IPS DF 19.7 (cell line): ENCODE measurements around the gene HS6ST3.

ENCODE experiments used
- DNase-seq: peaks from one replicate; pipeline ENCODE4 v3.0.0-alpha.2; 2013; ENCODE audit warnings: low read depth, low spot score

Gene HS6ST3

GRCh38 chr13:96533408-96533807 is 443.5 kb downstream of the HS6ST3 start:
- no peak for DNase-seq

GRCh38 chr13:96539791-96540190 is 449.9 kb downstream of the HS6ST3 start:
- DNase-seq = no peak

GRCh38 chr13:96540670-96541069 is 450.8 kb downstream of the HS6ST3 start:
- no peak for DNase-seq

- DNase-seq = no peak
These were observed 453.1 kb downstream of the HS6ST3 start for GRCh38 chr13:96542986-96543385.

- no peak for DNase-seq
These were observed 455.1 kb downstream of the HS6ST3 start for GRCh38 chr13:96544957-96545356.

GRCh38 chr13:96546463-96546862 is 456.6 kb downstream of the HS6ST3 start:
- no peak for DNase-seq

GRCh38 chr13:96551546-96551945 is 461.6 kb downstream of the HS6ST3 start:
- DNase-seq = no peak

GRCh38 chr13:96552559-96552958 is 462.7 kb downstream of the HS6ST3 start:
- no peak for DNase-seq

- no peak for DNase-seq
These were observed 463.9 kb downstream of the HS6ST3 start for GRCh38 chr13:96553796-96554195.

GRCh38 chr13:96573563-96573962 is 483.7 kb downstream of the HS6ST3 start:
- no peak for DNase-seq

GRCh38 chr13:96575423-96576320 is 485.8 kb downstream of the HS6ST3 start:
- no peak for DNase-seq

GRCh38 chr13:96581741-96582140 is 491.8 kb downstream of the HS6ST3 start:
- DNase-seq = no peak

GRCh38 chr13:96615252-96615651 is 525.3 kb downstream of the HS6ST3 start:
- DNase-seq = no peak

GRCh38 chr13:96617528-96617927 is 527.6 kb downstream of the HS6ST3 start:
- DNase-seq = no peak

- no peak for DNase-seq
These were observed 531.8 kb downstream of the HS6ST3 start for GRCh38 chr13:96621634-96622183.

- DNase-seq = no peak
These were observed 539.4 kb downstream of the HS6ST3 start for GRCh38 chr13:96629331-96629730.

GRCh38 chr13:96632536-96633320 is 542.8 kb downstream of the HS6ST3 start:
- DNase-seq = no peak

GRCh38 chr13:96636001-96636709 is 546.2 kb downstream of the HS6ST3 start:
- DNase-seq = no peak

GRCh38 chr13:96637039-96637438 is 547.1 kb downstream of the HS6ST3 start:
- DNase-seq = no peak

GRCh38 chr13:96646101-96646500 is 556.2 kb downstream of the HS6ST3 start:
- DNase-seq = no peak

- no peak for DNase-seq
These were observed 556.8 kb downstream of the HS6ST3 start for GRCh38 chr13:96646515-96647211.
